ENCODE results near the gene NGLY1. TPM values are rescaled to one million over a fixed set of nuclear protein-coding genes. Genes with fewer than 3 reads are reported as not detected.

The NGLY1 gene
- total and polyA plus RNA-seq, 2 of the 8 experiments (the other 6 are each of a cell fraction or from before 2014, with no cell fraction given), result 3.1 to 24.8 TPM

GRCh38 chr3:25708036-25708435, 75.2 kb downstream of the NGLY1 start:
- no peak overlapping the region for H3K4me2 ChIP-seq (ENCODE audit: insufficient read depth in 1 of 2, low read depth in 2 of 2, low read length in 2 of 2)
- ChIA-PET CTCF (ENCODE audit: partially characterized antibody) (no interaction called here), POLR2A (ENCODE audit: partially characterized antibody) (no interaction called here)
- H2BK15ac ChIP-seq (ENCODE audit: low read length), result no peak overlapping the region
- DNase-seq (ENCODE audit: low read depth in 1 of 2, low spot score in 2 of 2) (no peak), FAIRE-seq (no peak)
- no peak overlapping the region for H2BK5ac ChIP-seq (ENCODE audit: low read depth, low read length)
- H2BK12ac ChIP-seq (ENCODE audit: low read depth, low read length), result no peak overlapping the region
- no peak overlapping the region for H2BK120ac ChIP-seq (replicated peaks; ENCODE audit: low read depth, low read length)
- H2AFZ ChIP-seq (ENCODE audit: low read length), result no peak overlapping the region
- H3K4me3 ChIP-seq (ENCODE audit: extremely low read depth in 1 of 4, insufficient read depth in 2 of 4, low read depth in 3 of 4, low read length in 4 of 4), result no peak overlapping the region
- no peak overlapping the region for H4K8ac ChIP-seq (ENCODE audit: extremely low read depth, insufficient read depth, low read length)
- H4K5ac ChIP-seq (ENCODE audit: insufficient read length, low read depth, low read length), result no peak overlapping the region
- no peak overlapping the region for H2AK5ac ChIP-seq (ENCODE audit: low read depth, low read length)
- no peak overlapping the region for H3K27ac ChIP-seq (ENCODE audit: low read depth, low read length)
- H2BK20ac ChIP-seq (ENCODE audit: low read length), result no peak overlapping the region
- TF ChIP-seq HDAC6 (IDR thresholded peaks at IDR 0.05; ENCODE audit: low read depth, low read length), result no peak
- no peak for TF ChIP-seq TCF12 (IDR thresholded peaks at IDR 0.05; ENCODE audit: low read depth, low read length)
- no peak for TF ChIP-seq KDM1A (IDR thresholded peaks at IDR 0.05; ENCODE audit: borderline replicate concordance, low read length)
- TF ChIP-seq MAX (IDR thresholded peaks at IDR 0.05), result no peak
- no peak for TF ChIP-seq BCL11A (IDR thresholded peaks at IDR 0.05; ENCODE audit: low read depth in 2 of 2, low read length in 2 of 2)
- no peak for TF ChIP-seq CHD1 (IDR thresholded peaks at IDR 0.05; ENCODE audit: low read depth, low read length)
- H3K79me1 ChIP-seq (ENCODE audit: low read depth, low read length), result no peaks in the 10 kb centered on the region
- WGBS, 2 experiments (ENCODE audit: extremely low coverage in 1 of 2, insufficient coverage in 1 of 2, insufficient read length in 1 of 2, insufficient replicate concordance in 2 of 2, low coverage in 1 of 2, low lambda C conversion rate in 2 of 2, missing lambda C conversion rate in 1 of 2), result 86% methylated on average over 3 of the region's 3 CpGs; no CpG with 5 or more reads in 1 of the 2 experiments
- H3K9ac ChIP-seq (replicated peaks in 1 of 4; ENCODE audit: extremely low read depth in 1 of 4, low read depth in 3 of 4, low read length in 3 of 4), result no peak overlapping the region
- no peak overlapping the region for H3K56ac ChIP-seq (replicated peaks; ENCODE audit: insufficient read length, low read depth, low read length)
- H3K9me3 ChIP-seq (ENCODE audit: insufficient read depth in 2 of 2, low read depth in 1 of 2, low read length in 1 of 2), result no peaks in the 10 kb centered on the region
- H3K4ac ChIP-seq (replicated peaks; ENCODE audit: insufficient read length, low read depth, low read length), result no peak overlapping the region
- H3K27me3 ChIP-seq (replicated peaks in 1 of 4; ENCODE audit: control insufficient read depth in 3 of 4, extremely low read depth in 1 of 4, insufficient read depth in 3 of 4, low read length in 3 of 4), result no peaks in the 10 kb centered on the region
- no peak overlapping the region for H3K18ac ChIP-seq (ENCODE audit: extremely low read depth, low read length)
- H3K23ac ChIP-seq (ENCODE audit: insufficient read length), result no peak overlapping the region
- H4K91ac ChIP-seq (replicated peaks; ENCODE audit: insufficient read length, low read length), result no peak overlapping the region
- no peaks in the 10 kb centered on the region for H3K4me1 ChIP-seq (replicated peaks in 1 of 4; ENCODE audit: control insufficient read depth in 3 of 4, insufficient read depth in 4 of 4, low read length in 3 of 4)
- H4K20me1 ChIP-seq (replicated peaks in 1 of 2; ENCODE audit: control insufficient read depth in 1 of 2, insufficient read depth in 2 of 2, low read length in 2 of 2), result no peaks in the 10 kb centered on the region
- H3K23me2 ChIP-seq (ENCODE audit: low read depth, low read length), result no peaks in the 10 kb centered on the region
- no peak overlapping the region for H3K14ac ChIP-seq (ENCODE audit: insufficient read length)
- no peaks in the 10 kb centered on the region for H3K36me3 ChIP-seq (ENCODE audit: control insufficient read depth in 2 of 4, insufficient read depth in 4 of 4, low read length in 3 of 4)
- no peaks in the 10 kb centered on the region for H3K79me2 ChIP-seq (ENCODE audit: control insufficient read depth in 1 of 2, insufficient read depth in 2 of 2, low read length in 2 of 2)
